Measurements from ENCODE around the gene PCED1B.

The PCED1B gene

DNA sequence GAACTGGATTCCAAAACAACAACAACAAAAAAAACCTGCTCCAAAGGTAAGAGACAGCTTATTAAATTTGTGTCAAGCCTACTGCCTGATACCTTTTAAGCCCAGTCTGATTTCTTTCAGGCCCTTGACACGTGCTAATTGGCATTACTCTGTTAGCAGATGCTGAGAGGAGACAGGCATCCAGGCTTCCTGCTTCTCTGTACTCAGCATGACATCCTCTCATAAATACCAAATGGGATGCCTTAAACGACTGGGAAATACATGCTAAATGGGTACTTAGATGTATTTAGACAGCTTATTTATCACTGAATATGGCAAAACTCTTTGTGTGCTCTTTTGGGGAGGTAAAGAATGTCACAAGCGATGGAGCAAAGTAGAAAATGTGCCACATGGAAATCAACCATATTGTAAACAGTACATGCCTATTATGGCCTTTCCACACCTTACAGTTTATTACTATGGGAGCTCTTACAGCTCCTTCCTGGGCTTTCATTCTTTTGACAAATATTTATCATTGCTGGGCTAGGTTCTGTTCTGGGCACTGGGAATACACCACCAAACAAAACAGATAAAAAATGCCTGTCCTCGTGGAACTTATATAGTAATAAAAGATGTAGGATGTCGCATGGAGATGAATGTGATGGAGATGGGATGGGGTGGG, 11.5 kb upstream of the PCED1B start:
- DNase-seq (ENCODE audit: low spot score): no peak

DNA sequence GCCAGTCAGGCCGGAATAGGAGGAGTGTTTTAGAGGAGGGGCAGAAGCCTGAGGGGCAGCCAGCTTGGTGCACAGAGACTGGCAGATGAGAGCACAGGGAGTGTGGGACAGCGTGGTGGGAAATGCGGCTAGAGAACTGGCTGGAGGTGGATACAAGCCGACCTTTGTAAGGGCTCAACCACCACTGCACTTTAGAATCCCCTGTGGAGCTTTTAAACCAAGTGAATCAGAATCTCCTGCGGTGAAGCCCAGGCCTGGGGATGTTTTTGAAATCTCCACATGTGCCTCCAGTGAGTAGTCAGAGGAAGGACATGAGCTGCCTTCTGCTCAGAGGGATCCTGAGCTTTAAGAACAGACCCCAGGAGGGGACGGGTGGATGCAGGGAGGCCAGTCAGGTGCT, 10.9 kb upstream of the PCED1B start:
- no peak for DNase-seq (ENCODE audit: low spot score)

DNA sequence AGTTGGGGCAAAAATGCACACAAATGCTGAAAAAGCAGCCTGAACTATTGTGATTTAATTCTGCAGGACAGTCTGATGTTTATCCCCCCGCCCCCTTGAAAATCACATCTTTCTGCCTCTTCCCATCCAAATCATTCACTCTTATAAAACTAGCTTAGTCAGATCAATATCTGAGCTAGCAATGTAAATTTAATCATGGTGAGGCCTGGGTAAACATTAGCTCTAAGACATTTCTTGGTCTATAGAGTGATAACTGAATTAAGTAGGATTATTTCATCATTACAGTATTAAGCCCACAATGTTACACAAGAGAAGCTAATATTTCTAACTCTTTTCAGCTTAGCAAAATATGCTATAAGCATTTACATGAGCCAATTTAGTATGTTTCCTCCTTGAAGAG, 9.1 kb upstream of the PCED1B start:
- no peak for DNase-seq (ENCODE audit: low spot score)

DNA sequence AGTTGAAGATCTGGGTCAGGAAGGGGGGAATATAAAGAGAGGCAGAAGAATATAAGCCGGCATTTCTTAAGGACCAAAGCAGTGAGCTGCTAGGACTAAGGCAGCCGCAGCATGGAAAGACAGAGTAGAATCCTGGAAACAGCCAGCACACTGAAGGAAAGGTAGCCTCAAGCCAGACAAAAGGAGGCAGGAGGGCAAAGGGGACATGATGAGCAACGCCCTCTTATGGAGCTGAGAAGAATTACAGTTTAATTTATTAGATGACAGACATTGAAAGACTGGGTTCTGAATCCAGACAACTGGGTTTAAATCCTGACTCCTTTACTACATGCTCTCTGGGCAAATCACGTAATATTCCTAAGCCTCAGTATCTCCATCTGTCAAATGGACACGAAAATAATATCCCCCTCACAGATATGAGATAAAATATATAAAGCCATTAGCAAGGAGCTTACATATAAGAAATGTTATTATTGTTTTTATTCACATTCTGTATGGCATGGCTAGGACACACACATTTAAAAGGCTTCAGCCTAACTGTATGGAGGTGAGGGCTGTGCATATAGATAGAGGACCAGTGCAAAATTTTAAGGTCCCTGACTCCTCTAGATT, 8.1 kb upstream of the PCED1B start:
- DNase-seq (ENCODE audit: low spot score): peak; percentile 54

DNA sequence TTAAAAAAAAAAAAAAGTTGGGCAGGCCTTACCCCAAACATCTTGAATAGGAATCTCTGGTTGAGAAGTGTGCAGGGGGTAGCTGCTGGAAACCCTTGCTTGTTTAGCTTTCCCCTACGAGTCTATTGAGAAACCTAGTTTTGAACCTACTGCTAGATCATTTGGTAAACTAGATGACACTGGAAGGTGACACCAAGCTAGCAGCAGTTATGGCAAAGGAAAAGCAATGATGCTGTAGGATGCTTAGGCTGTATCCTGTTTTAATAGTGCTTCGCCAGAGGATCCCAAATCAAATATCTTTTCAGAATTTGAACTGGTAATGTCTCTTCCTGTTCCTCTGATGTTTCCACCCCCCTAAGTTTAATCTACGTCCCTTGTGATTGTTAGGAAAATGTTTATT, 5.5 kb upstream of the PCED1B start:
- DNase-seq (ENCODE audit: low spot score): no peak

DNA sequence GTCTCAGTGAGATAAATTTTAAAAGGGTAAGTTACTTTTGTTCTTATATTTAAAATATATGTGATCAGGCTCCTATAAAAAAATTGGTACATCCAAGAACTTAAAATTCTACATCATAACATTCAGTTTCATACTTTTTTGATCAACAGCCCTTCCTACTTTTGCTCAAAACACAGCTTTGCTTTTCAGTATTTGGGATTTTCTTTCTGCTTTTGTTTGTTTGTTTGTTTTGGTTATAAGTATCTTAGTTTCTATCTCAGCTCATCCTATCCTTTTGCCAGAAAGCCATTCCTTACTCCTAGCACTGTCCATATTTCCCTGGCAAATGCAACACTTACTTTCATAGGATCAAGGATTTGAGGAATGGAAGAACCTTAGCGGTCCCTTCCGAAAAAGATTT, 4.7 kb upstream of the PCED1B start:
- DNase-seq (ENCODE audit: low spot score): no peak

DNA sequence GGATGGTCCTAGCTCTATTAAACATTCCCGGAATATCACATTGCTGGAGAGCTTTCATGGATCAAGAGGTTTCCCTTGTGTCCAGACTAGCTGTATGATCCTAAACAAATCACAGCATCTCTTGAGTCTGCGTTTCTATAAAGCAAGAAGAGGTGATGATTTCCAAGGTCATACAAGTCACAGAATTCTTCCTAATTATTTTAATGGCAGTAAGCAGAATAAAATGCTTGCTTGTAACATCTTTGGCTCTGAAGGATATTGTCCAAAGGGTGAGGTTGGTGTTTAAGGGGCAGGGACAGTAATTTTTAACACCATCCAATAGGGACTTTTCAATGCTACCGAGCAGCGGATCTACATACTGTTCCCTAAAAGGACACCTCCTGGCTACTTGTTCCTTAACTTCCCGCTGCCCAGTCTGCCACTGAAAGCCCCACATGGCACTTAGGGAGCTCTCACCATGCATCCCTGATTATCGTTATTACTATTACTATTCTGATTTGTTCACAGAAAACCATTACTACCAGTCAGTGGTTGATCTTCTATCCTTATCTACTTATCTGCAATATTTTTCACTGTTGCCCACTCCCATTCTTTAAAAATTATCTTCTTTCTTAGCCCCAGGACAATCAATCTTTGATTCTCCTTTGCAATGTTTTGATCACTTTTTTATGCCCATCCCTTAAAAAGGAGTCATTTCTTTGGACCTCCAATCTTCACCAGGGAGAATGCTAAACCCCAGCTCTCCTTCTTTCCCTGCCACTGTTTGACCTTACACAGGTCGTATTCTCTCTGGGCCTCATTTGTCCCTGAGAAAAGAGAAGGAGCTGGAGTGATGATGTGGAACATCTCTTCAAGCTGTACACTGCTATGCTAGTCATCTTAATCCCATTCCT, 4.0 kb upstream of the PCED1B start:
- DNase-seq (ENCODE audit: low spot score): no peak

DNA sequence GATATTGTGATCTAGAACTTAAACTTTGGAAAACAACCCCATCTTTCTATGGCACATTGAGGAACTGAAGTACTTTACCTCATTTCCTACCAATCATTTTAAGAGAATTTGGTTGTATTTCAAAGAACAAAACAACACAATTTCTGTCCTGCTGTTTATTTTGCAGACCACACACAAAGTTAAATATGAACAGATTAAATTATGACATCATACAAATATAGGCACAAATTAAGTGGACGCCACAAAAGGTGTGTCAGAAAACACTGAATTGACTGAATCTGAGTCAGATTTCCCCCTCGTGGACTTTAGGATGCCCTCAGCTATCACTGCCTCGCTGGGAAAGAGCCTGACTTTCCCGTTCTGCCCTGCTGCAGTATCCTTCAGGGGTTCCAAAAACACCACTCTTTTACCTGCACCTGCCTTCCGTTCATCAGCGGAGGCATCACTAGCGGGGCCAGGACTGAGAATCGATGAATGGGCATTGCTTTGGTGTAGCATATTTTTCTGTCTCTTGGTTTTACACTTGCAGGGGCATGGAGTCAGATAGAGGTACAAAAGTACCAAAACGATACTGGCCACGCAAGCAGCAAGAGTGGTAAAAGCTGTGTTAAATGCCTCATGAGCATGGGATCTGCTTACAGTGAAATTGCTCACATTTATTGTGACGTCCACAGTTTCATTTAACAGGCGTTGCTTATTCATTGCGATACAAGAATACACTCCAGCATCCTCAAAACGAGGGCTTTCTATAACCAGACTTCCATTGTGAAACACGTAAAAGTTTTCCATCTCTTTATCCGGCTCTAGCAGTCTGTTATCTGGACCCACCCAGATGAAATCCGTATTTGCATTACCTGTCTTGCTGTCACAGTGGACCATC, 2.0 kb upstream of the PCED1B start:
- no peak for DNase-seq (ENCODE audit: low spot score)

DNA sequence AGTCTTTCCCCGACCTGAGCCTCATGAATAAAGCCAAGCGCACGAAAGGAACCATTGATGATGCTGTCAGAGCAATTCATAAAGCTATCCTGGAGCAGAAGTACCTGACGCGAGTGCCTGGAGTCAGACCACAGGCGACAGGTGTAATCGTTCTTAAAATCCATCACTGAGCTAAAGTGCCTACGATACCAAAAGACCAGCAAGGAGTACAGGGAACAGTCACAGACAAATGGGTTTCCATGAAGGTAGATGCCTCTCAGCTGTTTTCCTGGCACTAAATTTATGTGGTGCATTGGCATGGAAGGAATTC, 1.4 kb upstream of the PCED1B start:
- no peak for DNase-seq (ENCODE audit: low spot score)

DNA sequence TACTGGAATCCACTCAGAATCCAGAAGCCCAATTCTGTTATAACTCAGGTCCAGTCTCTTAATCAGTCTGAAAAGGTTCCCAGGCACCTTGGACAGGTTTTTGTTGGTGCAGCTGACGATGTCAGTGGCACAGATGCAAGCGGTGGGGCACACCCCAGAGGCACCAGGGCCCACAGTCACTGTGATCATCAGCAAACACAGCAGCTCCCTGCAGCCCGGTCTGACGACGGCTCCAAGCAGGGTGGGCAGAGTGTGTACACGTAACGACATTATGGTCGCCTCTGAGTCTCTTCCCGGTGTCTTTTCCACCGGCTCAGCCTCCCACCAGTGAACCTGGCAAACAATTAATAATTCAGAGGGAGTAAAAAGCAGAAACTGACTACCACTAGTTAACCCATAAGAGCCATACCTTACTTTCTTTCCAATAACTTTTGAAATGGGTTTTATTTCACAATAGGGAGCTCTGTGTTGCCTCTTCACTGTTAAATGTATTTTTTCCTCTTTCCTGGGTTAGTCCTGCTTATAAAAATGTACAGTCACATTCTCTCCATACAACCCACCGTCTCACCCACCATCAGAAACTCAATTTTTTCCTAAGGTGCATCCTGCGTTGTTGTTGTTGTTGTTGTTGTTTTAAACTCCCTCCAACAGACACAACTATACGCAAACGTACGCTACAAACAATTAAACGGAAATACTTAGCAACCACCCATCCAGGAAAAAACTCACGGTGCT, 521 bp upstream of the PCED1B start:
- peak; percentile 56 for DNase-seq (ENCODE audit: low spot score)

DNA sequence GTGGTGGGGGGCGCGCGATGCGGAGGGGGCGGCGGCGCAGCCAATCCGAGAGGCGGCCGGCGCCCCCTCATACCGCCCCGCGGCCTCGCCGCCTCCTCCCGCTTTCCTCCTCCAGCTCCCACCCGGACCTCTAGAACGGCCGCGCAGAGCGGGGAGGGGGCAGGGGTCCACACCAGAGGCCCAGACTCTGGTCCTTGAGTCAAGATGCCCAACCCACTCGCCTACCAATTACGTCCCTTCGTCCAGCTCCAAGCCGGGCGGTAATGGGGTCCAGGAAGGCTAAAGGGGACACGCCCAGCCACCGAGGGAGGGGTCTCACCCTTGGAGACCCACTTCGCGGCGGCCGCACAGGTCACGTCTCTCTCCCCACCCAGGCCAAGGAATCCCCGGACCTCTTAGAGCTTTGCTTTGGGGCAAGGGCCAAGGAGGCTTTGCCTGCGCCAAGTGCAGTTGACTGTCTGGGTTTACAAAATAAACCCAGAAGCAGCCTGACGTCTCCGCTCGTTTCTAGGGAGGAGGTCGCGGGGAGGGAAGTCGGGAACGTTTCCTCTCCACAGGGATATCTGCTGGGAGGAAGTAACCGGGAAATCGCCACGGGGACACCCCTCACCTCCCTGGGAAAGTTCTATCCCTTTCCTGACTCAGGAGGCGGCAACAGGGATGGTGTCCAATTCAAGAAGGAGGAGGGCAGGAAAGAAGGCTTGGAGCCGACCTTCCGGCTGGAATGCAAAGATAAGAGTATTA, 732 bp downstream of the PCED1B start:
- DNase-seq (ENCODE audit: low spot score): peak; percentile 52

DNA sequence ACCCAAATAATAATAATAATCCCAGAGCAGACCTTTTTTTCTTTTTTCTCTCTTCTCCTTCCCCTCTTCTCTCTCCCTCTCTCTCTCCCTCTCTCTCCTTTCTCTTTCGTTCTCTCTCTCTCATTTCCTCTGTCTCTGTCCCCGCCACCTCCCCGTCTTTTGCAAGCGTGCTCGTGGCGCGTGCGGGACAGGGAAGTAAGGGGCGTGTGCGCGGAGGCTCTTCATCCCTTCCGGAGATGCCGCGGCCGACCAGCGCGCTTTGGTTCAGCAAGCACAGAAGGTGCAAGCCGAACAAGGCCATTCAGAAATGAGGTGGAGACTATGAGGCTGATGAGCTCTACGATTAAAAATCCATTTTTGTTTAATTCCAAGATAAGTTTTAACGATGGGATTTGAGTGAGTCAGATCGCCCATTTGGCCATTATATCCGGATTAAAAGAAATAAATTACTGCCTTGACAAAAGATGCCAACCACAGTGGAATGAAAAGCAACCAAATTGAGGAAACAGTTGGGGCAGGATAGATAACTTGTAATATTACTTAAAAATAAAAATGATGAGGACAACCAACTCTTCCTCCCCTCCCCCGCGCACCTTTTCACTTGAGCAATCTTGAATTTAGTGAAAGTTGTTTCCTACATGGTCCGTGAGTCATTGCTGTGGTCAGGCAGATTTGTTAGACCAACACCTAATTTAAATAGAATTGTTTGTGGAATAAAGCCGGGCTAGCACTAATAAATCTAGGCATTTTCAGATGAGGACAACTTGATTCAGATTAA, 1.5 kb downstream of the PCED1B start:
- peak; percentile 37 for DNase-seq (ENCODE audit: low spot score)

DNA sequence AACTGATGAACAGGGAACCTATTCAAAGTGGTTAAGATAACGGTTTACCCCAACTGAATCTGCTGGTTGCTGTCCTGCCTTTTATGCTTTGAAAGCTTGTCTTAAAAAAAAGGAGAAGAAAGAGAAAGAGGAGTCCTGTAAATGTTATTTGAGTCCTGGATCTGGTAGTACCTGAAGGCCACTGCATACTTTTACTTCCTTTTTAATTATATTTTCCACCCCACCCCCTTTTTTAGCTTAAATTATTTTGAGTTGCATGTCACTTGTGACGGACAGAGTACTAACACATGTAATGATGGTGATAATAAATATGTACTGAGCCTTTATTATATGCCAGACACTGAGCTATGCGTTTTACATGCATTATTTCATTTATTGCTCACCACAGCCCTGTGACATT, 2.9 kb downstream of the PCED1B start:
- no peak for DNase-seq (ENCODE audit: low spot score)

DNA sequence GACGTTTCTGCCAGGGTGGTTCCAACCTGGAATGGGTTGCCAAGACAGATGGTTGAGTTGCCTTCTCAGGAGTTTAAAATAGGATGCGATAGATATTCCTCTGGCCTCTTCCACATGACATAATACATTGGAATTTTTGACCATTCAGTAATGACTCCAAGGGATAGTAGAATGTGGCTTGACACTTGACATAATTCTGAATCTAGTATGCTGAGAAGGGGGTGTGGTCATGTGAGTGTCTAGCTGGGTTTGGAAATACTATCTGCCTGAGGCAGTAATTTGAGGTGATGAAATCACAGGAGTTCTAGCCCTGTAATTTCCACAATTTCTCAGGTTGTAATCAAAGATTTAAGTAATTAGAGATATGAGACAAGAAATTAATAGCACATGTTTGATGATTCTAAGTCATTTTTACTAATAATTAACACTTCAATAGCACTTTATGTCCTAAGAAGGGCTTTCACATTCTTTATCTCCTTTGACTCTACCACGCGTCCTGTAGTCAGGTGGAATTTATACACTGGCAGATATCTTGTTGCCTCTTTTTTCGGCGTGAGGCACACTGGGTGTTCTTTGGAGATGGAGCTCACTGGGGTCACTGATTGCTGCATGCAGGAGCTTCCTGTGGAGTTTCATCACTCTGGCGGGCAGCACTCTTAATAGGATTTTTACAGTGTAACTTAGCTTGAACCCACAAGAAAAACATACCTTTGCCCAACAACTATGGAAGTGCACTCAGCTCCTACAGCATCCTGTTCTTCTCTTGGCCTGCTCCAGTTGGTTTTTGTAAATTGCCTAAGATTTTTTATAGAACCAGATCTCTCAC, 3.6 kb downstream of the PCED1B start:
- peak; percentile 47 for DNase-seq (ENCODE audit: low spot score)

DNA sequence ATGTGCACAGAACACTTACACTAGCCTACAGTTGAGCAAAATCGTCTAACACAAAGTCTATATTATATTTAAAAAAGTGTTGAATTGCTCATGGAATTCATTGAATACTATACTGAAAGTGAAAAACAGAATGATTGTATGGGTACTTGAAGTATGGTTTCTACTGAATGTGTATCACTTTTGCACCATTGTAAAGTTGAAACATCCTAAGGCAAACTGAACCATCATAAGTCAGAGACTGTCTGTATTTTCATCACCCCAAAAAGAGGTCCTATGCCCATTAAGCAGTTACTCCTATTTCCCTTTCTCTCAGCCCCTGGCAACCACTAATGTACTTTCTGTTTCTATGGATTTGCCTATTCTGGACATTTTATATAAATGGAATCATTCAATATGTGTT, 4.8 kb downstream of the PCED1B start:
- DNase-seq (ENCODE audit: low spot score): no peak

DNA sequence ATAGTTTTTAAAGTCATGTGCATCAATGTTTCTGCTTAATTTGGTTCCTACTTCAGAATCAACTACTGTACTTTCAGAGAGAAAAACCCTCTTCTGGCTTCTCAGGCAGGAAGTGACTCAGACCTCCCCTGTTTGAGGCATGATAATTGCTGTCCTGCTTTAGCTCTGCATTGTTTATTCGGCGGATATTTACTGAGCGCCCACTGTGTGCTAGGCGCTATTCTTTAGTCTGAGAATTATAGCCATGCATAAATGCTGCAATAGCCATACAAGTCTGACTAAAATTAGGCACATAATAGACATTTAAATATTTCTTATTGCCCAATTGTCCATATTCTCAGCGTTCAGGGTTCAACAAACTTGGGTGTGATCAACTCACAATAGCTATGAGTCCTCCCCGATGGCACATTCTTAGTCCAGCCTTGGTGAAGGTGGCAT, 6.4 kb downstream of the PCED1B start:
- DNase-seq (ENCODE audit: low spot score): no peak

DNA sequence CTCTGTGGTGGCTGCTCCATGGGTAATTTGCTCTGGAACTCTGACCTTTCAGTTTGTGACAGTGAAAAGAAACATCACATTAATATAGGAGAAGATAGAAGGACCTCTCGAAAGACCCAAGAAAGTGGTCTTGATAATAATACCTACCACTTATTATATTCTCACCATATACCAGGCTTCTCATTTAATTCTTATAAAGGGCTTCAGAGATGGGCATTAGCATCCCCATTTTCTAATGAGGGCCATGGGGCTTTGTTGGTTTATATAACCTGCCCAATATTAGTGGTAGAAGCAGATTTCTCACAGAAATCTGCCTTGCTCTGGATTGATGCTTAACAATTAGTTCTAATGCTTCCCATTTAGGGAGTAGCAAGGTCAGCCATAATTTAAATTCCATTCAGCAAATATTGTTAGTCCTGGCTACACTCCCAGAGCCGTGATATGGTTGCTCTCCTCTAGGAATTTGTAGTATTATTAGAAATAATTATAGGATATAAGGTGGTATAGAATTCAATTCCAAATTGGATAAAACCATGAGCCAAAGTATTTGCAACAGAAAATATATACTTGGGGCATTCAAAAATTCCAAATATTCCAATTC, 7.8 kb downstream of the PCED1B start:
- DNase-seq (ENCODE audit: low spot score): no peak

DNA sequence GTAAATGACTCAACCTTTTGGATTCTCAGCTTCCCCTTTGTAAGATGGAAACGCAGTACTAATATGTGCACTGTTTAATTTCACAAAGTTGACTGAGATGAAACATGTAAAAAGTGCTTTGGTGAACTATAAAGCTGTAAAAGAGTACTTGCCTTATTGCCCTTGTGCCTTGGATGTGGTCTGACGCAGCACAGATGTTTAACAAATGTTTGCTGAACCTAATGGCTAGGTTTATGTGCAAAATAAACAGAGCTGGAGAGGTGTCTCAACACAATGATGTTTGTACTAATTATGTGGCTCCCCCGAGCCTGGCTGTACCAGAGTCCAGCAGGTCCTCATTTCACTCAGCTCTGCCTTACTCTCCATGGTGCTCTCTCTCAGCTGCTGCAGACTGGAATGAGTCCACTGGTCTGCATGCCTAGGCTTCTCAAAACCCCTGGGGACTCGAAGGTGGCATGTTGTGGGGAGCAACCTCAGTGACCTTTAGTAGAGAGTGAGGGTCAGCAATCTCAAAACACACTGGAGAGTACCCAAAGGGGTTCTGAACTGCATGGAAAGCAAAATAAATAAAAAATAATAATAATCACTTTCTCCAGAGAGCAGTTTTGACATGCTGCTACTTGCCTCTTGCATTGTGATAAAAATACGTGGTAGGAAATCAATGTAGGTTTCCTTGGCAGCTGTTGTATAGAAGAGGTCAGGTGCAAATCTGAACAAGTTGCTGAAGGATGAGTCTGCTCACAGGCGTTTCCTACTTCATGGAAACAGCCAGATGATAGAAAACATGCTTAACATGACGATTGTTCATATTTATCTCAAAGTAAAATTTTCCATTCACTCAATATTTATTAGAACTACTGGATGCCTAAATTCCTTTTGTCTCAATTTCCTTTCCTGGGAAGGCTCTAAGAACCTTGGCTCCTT, 8.9 kb downstream of the PCED1B start:
- peak; percentile 79 for DNase-seq (ENCODE audit: low spot score)

Data from HuH-7 (cell line).